GM18498 (cell line): ENCODE data around the gene TMEM165.
A peak's percentile ranks its signal among the peaks of the same experiment; 100 is the strongest.

Experiments used
- ATAC-seq: cut with Tn5 transposase; IDR thresholded peaks from one replicate; pipeline ENCODE4 v1.9.1; 2021; ENCODE audit warnings: mild to moderate bottlenecking, moderate library complexity; ENCODE audit not compliant: unreplicated experiment

The TMEM165 gene

GRCh38 chr4:55405073-55405472 is 9.3 kb downstream of the TMEM165 start:
- ATAC-seq = no peak

GRCh38 chr4:55406545-55406944 is 10.8 kb downstream of the TMEM165 start:
- no peak for ATAC-seq

GRCh38 chr4:55407119-55407518 is 11.4 kb downstream of the TMEM165 start:
- ATAC-seq = no peak

GRCh38 chr4:55407764-55408163 is 12.0 kb downstream of the TMEM165 start:
- no peak for ATAC-seq

GRCh38 chr4:55409468-55410171 is 13.9 kb downstream of the TMEM165 start:
- peak; percentile 78 for ATAC-seq

GRCh38 chr4:55410431-55410830 is 14.7 kb downstream of the TMEM165 start:
- no peak for ATAC-seq

- ATAC-seq = no peak
These were observed 15.9 kb downstream of the TMEM165 start for GRCh38 chr4:55411621-55412020.

- ATAC-seq = no peak
These were observed 20.4 kb downstream of the TMEM165 start for GRCh38 chr4:55416176-55416575.

- ATAC-seq = no peak
These were observed 29.0 kb downstream of the TMEM165 start for GRCh38 chr4:55424791-55425190.

- no peak for ATAC-seq
These were observed 36.1 kb downstream of the TMEM165 start for GRCh38 chr4:55431710-55432336.

- peak; percentile 59 for ATAC-seq
These were observed 39.5 kb downstream of the TMEM165 start for GRCh38 chr4:55435141-55435841.

- ATAC-seq = no peak
These were observed 41.6 kb downstream of the TMEM165 start for GRCh38 chr4:55437356-55437796.

GRCh38 chr4:55437823-55438222 is 42.1 kb downstream of the TMEM165 start:
- no peak for ATAC-seq

GRCh38 chr4:55438314-55438713 is 42.6 kb downstream of the TMEM165 start:
- no peak for ATAC-seq

- no peak for ATAC-seq
These were observed 43.3 kb downstream of the TMEM165 start for GRCh38 chr4:55439023-55439422.

- no peak for ATAC-seq
These were observed 45.0 kb downstream of the TMEM165 start for GRCh38 chr4:55440786-55441185.

GRCh38 chr4:55442541-55442940 is 46.8 kb downstream of the TMEM165 start:
- no peak for ATAC-seq

- ATAC-seq = no peak
These were observed 49.1 kb downstream of the TMEM165 start for GRCh38 chr4:55444827-55445226.

GRCh38 chr4:55445921-55446577 is 50.3 kb downstream of the TMEM165 start:
- ATAC-seq = no peak

GRCh38 chr4:55446578-55446922 is 50.8 kb downstream of the TMEM165 start:
- ATAC-seq = no peak

- no peak for ATAC-seq
These were observed 51.5 kb downstream of the TMEM165 start for GRCh38 chr4:55447108-55447708.
